OCI-LY3 (cell line): ENCODE measurements around the gene PRXL2B.

Experiments
- EZH2phosphoT487 ChIP-seq: fragments of 200-600 bp; shearing (Covaris generic); IDR thresholded peaks from 2 replicates; pipeline ENCODE4 v1.6.1; 2018; ENCODE audit warnings: antibody characterized with exemption, mixed run types, low read depth
- TF ChIP-seq, protein P1 (sequence below): fragments of 200-600, 300-600 bp; sonication (generic); IDR thresholded peaks from 2 replicates; pipeline ENCODE4 v1.5.1; 2014; ENCODE audit warnings: antibody characterized with exemption, low read length, low read depth

DNA sequence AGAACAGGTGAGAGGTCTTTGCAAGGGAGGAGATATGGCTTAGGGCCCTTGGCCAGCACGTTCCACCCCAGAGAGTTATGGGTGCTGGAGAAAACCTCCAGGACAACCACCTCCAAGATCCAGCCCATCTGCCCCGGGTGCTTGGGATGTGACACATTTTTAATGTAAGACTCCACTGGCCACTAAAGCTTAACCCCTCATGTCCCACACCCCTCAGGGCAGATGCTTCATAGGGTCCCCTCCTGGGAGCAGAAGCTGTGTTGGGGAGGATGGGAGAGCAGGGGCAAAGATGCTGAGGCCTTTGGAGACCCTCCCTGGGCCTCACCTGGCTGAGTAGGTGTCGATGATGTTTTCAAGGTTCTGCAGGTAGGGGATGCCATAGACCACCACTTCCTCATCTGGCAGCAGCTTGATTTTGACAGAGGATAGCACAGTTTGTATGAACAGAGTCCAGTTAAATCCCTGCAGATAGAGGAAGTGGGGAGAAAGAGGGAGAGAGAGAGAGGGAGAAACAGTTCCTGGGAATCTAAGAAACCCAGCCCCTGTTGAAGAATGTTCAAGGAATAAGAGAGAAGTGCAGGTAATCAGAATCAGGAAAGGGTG, 11.9 kb downstream of the PRXL2B start:
- TF ChIP-seq, protein P1, sequence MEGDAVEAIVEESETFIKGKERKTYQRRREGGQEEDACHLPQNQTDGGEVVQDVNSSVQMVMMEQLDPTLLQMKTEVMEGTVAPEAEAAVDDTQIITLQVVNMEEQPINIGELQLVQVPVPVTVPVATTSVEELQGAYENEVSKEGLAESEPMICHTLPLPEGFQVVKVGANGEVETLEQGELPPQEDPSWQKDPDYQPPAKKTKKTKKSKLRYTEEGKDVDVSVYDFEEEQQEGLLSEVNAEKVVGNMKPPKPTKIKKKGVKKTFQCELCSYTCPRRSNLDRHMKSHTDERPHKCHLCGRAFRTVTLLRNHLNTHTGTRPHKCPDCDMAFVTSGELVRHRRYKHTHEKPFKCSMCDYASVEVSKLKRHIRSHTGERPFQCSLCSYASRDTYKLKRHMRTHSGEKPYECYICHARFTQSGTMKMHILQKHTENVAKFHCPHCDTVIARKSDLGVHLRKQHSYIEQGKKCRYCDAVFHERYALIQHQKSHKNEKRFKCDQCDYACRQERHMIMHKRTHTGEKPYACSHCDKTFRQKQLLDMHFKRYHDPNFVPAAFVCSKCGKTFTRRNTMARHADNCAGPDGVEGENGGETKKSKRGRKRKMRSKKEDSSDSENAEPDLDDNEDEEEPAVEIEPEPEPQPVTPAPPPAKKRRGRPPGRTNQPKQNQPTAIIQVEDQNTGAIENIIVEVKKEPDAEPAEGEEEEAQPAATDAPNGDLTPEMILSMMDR = 0 out of 2 replicates have a peak, but pooled peaks have one; percentile 14
- no peak for TF ChIP-seq EZH2phosphoT487
